ENCODE results near the gene VTI1A. TPM values are rescaled to one million over a fixed set of nuclear protein-coding genes. Genes with fewer than 3 reads are reported as not detected.

VTI1A gene
- total and polyA plus RNA-seq, 2 of the 8 experiments (the other 6 are each of a cell fraction or from before 2014, with no cell fraction given): 6.0 to 20.0 TPM

- TF ChIP-seq CTCF (IDR thresholded peaks at IDR 0.05; ENCODE audit: control extremely low read depth in 1 of 3, insufficient read depth in 1 of 3, low read depth in 1 of 3, low read length in 3 of 3) (no peak), CHD7 (IDR thresholded peaks at IDR 0.05; ENCODE audit: insufficient replicate concordance, low read length) (no peak)
Observed at GRCh38 chr10:112792487-112793201, 345.6 kb downstream of the VTI1A start (continued).
